Neutrophil (primary cell): Measurements from ENCODE around the gene KLHL1.

Experiments
- H3K27ac ChIP-seq: fragments of 200-600 bp; sonication (generic); 2 replicates; pipeline ENCODE4 v1.5.1; 2016; ENCODE audit warnings: mild to moderate bottlenecking, moderate library complexity
- H3K27me3 ChIP-seq: fragments of 200-600 bp; sonication (generic); 2 replicates; pipeline ENCODE4 v1.6.0; 2016; ENCODE audit warnings: mild to moderate bottlenecking
- H3K36me3 ChIP-seq: fragments of 200-600 bp; sonication (generic); 2 replicates; pipeline ENCODE4 v1.5.1; 2017
- H3K4me1 ChIP-seq, 2 experiments: fragments of 200-600 bp in 1 of 2; sonication (generic) in 1 of 2; 1 replicate in 1 of 2; 2 replicates in 1 of 2; pipeline versions ENCODE4 v1.5.1 to v1.6.1; 2013 to 2016; ENCODE audit warnings: low read depth in 1 of 2, low read length in 1 of 2, mild to moderate bottlenecking in 1 of 2, moderate library complexity in 1 of 2; ENCODE audit not compliant: control insufficient read depth in 1 of 2, insufficient read depth in 1 of 2
- H3K4me3 ChIP-seq, 2 experiments: fragments of 200-600 bp in 1 of 2; sonication (generic) in 1 of 2; 1 replicate in 1 of 2; 2 replicates in 1 of 2; pipeline ENCODE4 v1.5.1; 2013 to 2016; ENCODE audit warnings: low read depth in 1 of 2, low read length in 1 of 2, mild to moderate bottlenecking in 1 of 2, moderate library complexity in 1 of 2
- H3K9me3 ChIP-seq: fragments of 200-600 bp; sonication (generic); 2 replicates; pipeline ENCODE4 v1.5.1; 2016
- CTCF ChIP-seq: fragments of 200-600 bp; sonication (generic); IDR thresholded peaks from 2 replicates; pipeline ENCODE4 v1.5.1; 2016; ENCODE audit warnings: antibody characterized with exemption

The KLHL1 gene

DNA sequence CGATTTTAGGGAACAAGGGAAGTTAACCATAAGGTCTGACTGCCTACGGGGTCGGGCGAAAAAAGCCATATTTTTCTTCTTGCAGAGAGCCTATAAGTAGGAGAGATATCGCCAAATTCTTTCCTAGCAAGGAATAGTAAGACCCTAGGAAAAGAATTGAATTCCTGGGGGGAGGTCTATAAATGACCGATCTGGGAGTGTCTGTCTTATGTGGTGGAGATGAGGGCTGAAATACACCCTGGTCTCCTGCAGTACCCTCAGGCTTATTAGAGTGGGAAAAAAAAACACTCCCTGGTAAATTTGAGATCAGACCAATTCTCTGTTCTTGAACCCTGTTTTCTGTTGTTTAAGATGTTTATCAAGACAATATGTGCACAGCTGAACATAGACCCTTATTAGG lies 448.1 kb downstream of the KLHL1 start:
- H3K36me3 ChIP-seq, result no peaks in the 10 kb centered on the region
- TF ChIP-seq CTCF, result no peak
- H3K27me3 ChIP-seq, result no peaks in the 10 kb centered on the region
- no peak overlapping the region for H3K27ac ChIP-seq
- no peaks in the 10 kb centered on the region for H3K4me1 ChIP-seq
- H3K4me3 ChIP-seq, result no peak overlapping the region
- H3K9me3 ChIP-seq, result no peaks in the 10 kb centered on the region

DNA sequence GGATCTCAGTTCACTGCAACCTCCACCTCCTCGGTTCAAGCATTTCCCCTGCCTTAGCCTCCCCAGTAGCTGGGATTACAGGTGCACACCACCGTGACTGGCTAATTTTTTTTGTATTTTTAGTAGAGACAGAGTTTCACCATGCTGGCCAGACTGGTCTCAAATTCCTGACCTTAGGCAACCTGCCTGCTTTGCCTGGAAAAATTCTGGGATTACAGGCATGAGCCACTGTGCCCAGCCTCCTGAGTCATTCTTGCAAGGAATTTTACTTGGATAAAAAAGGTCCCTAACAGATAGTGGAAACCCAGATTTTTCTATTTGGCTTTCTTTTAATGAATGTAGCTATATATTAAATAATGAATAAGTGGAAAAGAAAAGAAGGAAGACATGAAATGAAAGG lies 450.6 kb downstream of the KLHL1 start:
- H3K36me3 ChIP-seq, result no peaks in the 10 kb centered on the region
- H3K4me3 ChIP-seq, result no peak overlapping the region
- no peaks in the 10 kb centered on the region for H3K9me3 ChIP-seq
- H3K27me3 ChIP-seq, result no peaks in the 10 kb centered on the region
- H3K27ac ChIP-seq, result no peak overlapping the region
- H3K4me1 ChIP-seq, result no peaks in the 10 kb centered on the region
- no peak for TF ChIP-seq CTCF

- no peak for TF ChIP-seq CTCF
- H3K4me1 ChIP-seq, result no peaks in the 10 kb centered on the region
- no peak overlapping the region for H3K27ac ChIP-seq
- no peaks in the 10 kb centered on the region for H3K9me3 ChIP-seq
- H3K36me3 ChIP-seq, result no peaks in the 10 kb centered on the region
- H3K27me3 ChIP-seq, result no peaks in the 10 kb centered on the region
- no peak overlapping the region for H3K4me3 ChIP-seq
Observed at GRCh38 chr13:69654392-69654791, 453.9 kb downstream of the KLHL1 start.
